ENCODE measurements around the gene HEATR5A.

GRCh38 chr14:31395119-31395518, 25.2 kb downstream of the HEATR5A start:
- no peak for TF ChIP-seq MAX (IDR thresholded peaks at IDR 0.05)
- TF ChIP-seq TAF1 (IDR thresholded peaks at IDR 0.05; ENCODE audit: low read depth), result no peak
- TF ChIP-seq EP300 (IDR thresholded peaks at IDR 0.05; ENCODE audit: borderline replicate concordance), result no peak
- TF ChIP-seq RAD21 (IDR thresholded peaks at IDR 0.05; ENCODE audit: low read depth), result no peak
- TF ChIP-seq CREB1 (IDR thresholded peaks at IDR 0.05; ENCODE audit: low read depth), result no peak
- no peak for TF ChIP-seq REST (IDR thresholded peaks at IDR 0.05; ENCODE audit: low read depth)
- no peak for TF ChIP-seq TCF12 (IDR thresholded peaks at IDR 0.05; ENCODE audit: low read depth)
- TF ChIP-seq EGR1 (IDR thresholded peaks at IDR 0.05), result no peak
- no peak for TF ChIP-seq CEBPB (IDR thresholded peaks at IDR 0.05)
- TF ChIP-seq YY1 (IDR thresholded peaks at IDR 0.05; ENCODE audit: low read depth), result no peak
- no peak for TF ChIP-seq NFIC (IDR thresholded peaks at IDR 0.05)
- no peak for TF ChIP-seq FOXM1 (IDR thresholded peaks at IDR 0.05; ENCODE audit: borderline replicate concordance, low read depth)

All from Ishikawa (cell line).